ENCODE results near the gene SFXN5.
"Not testable (repeated sequence)": the region's sequence is repeated elsewhere in the genome, so short reads cannot be mapped to it uniquely, and the experiment has no call there.

The SFXN5 gene

GRCh38 chr2:73107211-73107926 lies 35.9 kb upstream of the SFXN5 start:
- H3K9me3 Mint-ChIP-seq = no peaks in the 10 kb centered on the region
- H3K27ac Mint-ChIP-seq = no peak overlapping the region
- no peaks in the 10 kb centered on the region for H3K36me3 Mint-ChIP-seq (ENCODE audit: low read depth)
- H3K4me3 Mint-ChIP-seq = no peak overlapping the region
- H3K27me3 Mint-ChIP-seq = peaks cover 7% of the 10 kb centered on the region
- DNase-seq (no peak), ATAC-seq (no peak)
- H3K4me1 Mint-ChIP-seq = peaks cover 18% of the 10 kb centered on the region

GRCh38 chr2:73106791-73107190 lies 35.3 kb upstream of the SFXN5 start:
- Mint-ChIP-seq H3K27ac (no peak overlapping the region), H3K9me3 (no peaks in the 10 kb centered on the region), H3K4me1 (peaks cover 16% of the 10 kb centered on the region), H3K27me3 (peaks cover 5% of the 10 kb centered on the region), H3K4me3 (no peak overlapping the region), H3K36me3 (ENCODE audit: low read depth) (no peaks in the 10 kb centered on the region)
- ATAC-seq (no peak), DNase-seq (no peak)

- no peaks in the 10 kb centered on the region for H3K9me3 Mint-ChIP-seq
- no peak for ATAC-seq
- H3K4me1 Mint-ChIP-seq = peaks cover 6% of the 10 kb centered on the region
- no peak overlapping the region for H3K4me3 Mint-ChIP-seq
- H3K27ac Mint-ChIP-seq = no peak overlapping the region
- no peak for DNase-seq
- H3K36me3 Mint-ChIP-seq (ENCODE audit: low read depth) = no peaks in the 10 kb centered on the region
- no peaks in the 10 kb centered on the region for H3K27me3 Mint-ChIP-seq
Measured at GRCh38 chr2:73105511-73105971, 34.0 kb upstream of the SFXN5 start.

GRCh38 chr2:73104933-73105332 lies 33.4 kb upstream of the SFXN5 start:
- Mint-ChIP-seq H3K4me3 (no peak overlapping the region), H3K4me1 (peaks cover 4% of the 10 kb centered on the region), H3K9me3 (no peaks in the 10 kb centered on the region), H3K27me3 (no peaks in the 10 kb centered on the region), H3K27ac (no peak overlapping the region), H3K36me3 (ENCODE audit: low read depth) (no peaks in the 10 kb centered on the region)
- ATAC-seq (no peak), DNase-seq (no peak)

- no peaks in the 10 kb centered on the region for H3K27me3 Mint-ChIP-seq
- H3K36me3 Mint-ChIP-seq (ENCODE audit: low read depth) = no peaks in the 10 kb centered on the region
- no peak overlapping the region for H3K4me3 Mint-ChIP-seq
- H3K27ac Mint-ChIP-seq = no peak overlapping the region
- DNase-seq (no peak), ATAC-seq (no peak)
- H3K4me1 Mint-ChIP-seq = peaks cover 4% of the 10 kb centered on the region
- H3K9me3 Mint-ChIP-seq = no peaks in the 10 kb centered on the region
Measured at GRCh38 chr2:73103018-73103542, 31.6 kb upstream of the SFXN5 start.

- no peak overlapping the region for H3K4me3 Mint-ChIP-seq
- DNase-seq (no peak), ATAC-seq (no peak)
- H3K9me3 Mint-ChIP-seq = no peaks in the 10 kb centered on the region
- H3K27me3 Mint-ChIP-seq = no peaks in the 10 kb centered on the region
- no peak overlapping the region for H3K27ac Mint-ChIP-seq
- no peaks in the 10 kb centered on the region for H3K36me3 Mint-ChIP-seq (ENCODE audit: low read depth)
- peaks cover 4% of the 10 kb centered on the region for H3K4me1 Mint-ChIP-seq
Measured at GRCh38 chr2:73101626-73102256, 30.2 kb upstream of the SFXN5 start.

- Mint-ChIP-seq H3K4me3 (no peak overlapping the region), H3K9me3 (no peaks in the 10 kb centered on the region), H3K27me3 (no peaks in the 10 kb centered on the region), H3K27ac (no peak overlapping the region), H3K36me3 (ENCODE audit: low read depth) (no peaks in the 10 kb centered on the region), H3K4me1 (peaks cover 4% of the 10 kb centered on the region)
- no peak for DNase-seq
- ATAC-seq = no peak
Measured at GRCh38 chr2:73100956-73101355, 29.4 kb upstream of the SFXN5 start.

GRCh38 chr2:73099486-73099885 lies 28.0 kb upstream of the SFXN5 start:
- Mint-ChIP-seq H3K36me3 (ENCODE audit: low read depth) (no peaks in the 10 kb centered on the region), H3K27ac (no peak overlapping the region)

GRCh38 chr2:73095910-73096309 lies 24.4 kb upstream of the SFXN5 start:
- H3K9me3 Mint-ChIP-seq = no peaks in the 10 kb centered on the region
- ATAC-seq = no peak
- no peak overlapping the region for H3K4me3 Mint-ChIP-seq
- no peaks in the 10 kb centered on the region for H3K4me1 Mint-ChIP-seq
- no peak for DNase-seq
- H3K27ac Mint-ChIP-seq = no peak overlapping the region
- H3K36me3 Mint-ChIP-seq (ENCODE audit: low read depth) = no peaks in the 10 kb centered on the region
- no peaks in the 10 kb centered on the region for H3K27me3 Mint-ChIP-seq

More at GRCh38 chr2:73099486-73099885, 28.0 kb upstream of the SFXN5 start:
- Mint-ChIP-seq H3K4me3 (no peak overlapping the region), H3K4me1 (peaks cover 4% of the 10 kb centered on the region), H3K27me3 (no peaks in the 10 kb centered on the region), H3K9me3 (no peaks in the 10 kb centered on the region)
- DNase-seq (no peak), ATAC-seq (no peak)

GRCh38 chr2:73093601-73094218 lies 22.2 kb upstream of the SFXN5 start:
- H3K36me3 Mint-ChIP-seq (ENCODE audit: low read depth); H3K27ac Mint-ChIP-seq; H3K4me1 Mint-ChIP-seq; DNase-seq; ATAC-seq; H3K4me3 Mint-ChIP-seq; H3K9me3 Mint-ChIP-seq; H3K27me3 Mint-ChIP-seq: not testable (repeated sequence)

GRCh38 chr2:73092146-73092783 lies 20.8 kb upstream of the SFXN5 start:
- no peak overlapping the region for H3K27ac Mint-ChIP-seq
- H3K4me1 Mint-ChIP-seq = no peaks in the 10 kb centered on the region
- no peak overlapping the region for H3K4me3 Mint-ChIP-seq
- no peak for ATAC-seq
- no peaks in the 10 kb centered on the region for H3K9me3 Mint-ChIP-seq
- no peaks in the 10 kb centered on the region for H3K27me3 Mint-ChIP-seq
- no peaks in the 10 kb centered on the region for H3K36me3 Mint-ChIP-seq (ENCODE audit: low read depth)
- no peak for DNase-seq

GRCh38 chr2:73091696-73092095 lies 20.2 kb upstream of the SFXN5 start:
- no peak for DNase-seq
- no peaks in the 10 kb centered on the region for H3K9me3 Mint-ChIP-seq
- H3K4me1 Mint-ChIP-seq = no peaks in the 10 kb centered on the region
- H3K27ac Mint-ChIP-seq = no peak overlapping the region
- H3K27me3 Mint-ChIP-seq = no peaks in the 10 kb centered on the region
- H3K4me3 Mint-ChIP-seq = no peak overlapping the region
- ATAC-seq = no peak
- H3K36me3 Mint-ChIP-seq (ENCODE audit: low read depth) = no peaks in the 10 kb centered on the region

- DNase-seq (no peak), ATAC-seq (no peak)
- Mint-ChIP-seq H3K27me3 (no peaks in the 10 kb centered on the region), H3K4me3 (no peak overlapping the region), H3K4me1 (no peaks in the 10 kb centered on the region), H3K36me3 (ENCODE audit: low read depth) (no peaks in the 10 kb centered on the region), H3K27ac (no peak overlapping the region), H3K9me3 (no peaks in the 10 kb centered on the region)
Measured at GRCh38 chr2:73091164-73091563, 19.7 kb upstream of the SFXN5 start.

- no peaks in the 10 kb centered on the region for H3K9me3 Mint-ChIP-seq
- no peak overlapping the region for H3K4me3 Mint-ChIP-seq
- no peak for ATAC-seq
- no peaks in the 10 kb centered on the region for H3K27me3 Mint-ChIP-seq
- no peak overlapping the region for H3K27ac Mint-ChIP-seq
- no peaks in the 10 kb centered on the region for H3K36me3 Mint-ChIP-seq (ENCODE audit: low read depth)
- DNase-seq = no peak
- no peaks in the 10 kb centered on the region for H3K4me1 Mint-ChIP-seq
Measured at GRCh38 chr2:73089270-73090030, 17.9 kb upstream of the SFXN5 start.

All from activated naive CD8-positive, alpha-beta T cell treated with anti-CD3 and anti-CD28 coated beads, Interleukin-2, amount 50 U/mL, for 24 hours (primary cell).